Mesenchymal stem cell (in vitro differentiated cells and primary cell): Measurements from ENCODE around the gene ZNF605.
A peak's percentile ranks its signal among the peaks of the same experiment; 100 is the strongest.

Experiments
- DNase-seq: peaks from one replicate; pipeline ENCODE4 v3.0.0-alpha.2; 2013
- H2AFZ ChIP-seq: one replicate; pipeline ENCODE4 v1.6.1; 2013; ENCODE audit warnings: low read depth, mild to moderate bottlenecking, control low read depth, inconsistent platforms, low read length, moderate library complexity
- H2AK5ac ChIP-seq: 2 replicates; pipeline ENCODE4 v1.6.1; 2013; ENCODE audit warnings: low read length, moderate library complexity, mild to moderate bottlenecking, inconsistent platforms; ENCODE audit not compliant: severe bottlenecking
- H2BK120ac ChIP-seq: one replicate; pipeline ENCODE4 v1.6.1; 2013; ENCODE audit warnings: low read depth, mild to moderate bottlenecking, inconsistent platforms, low read length, moderate library complexity
- H2BK12ac ChIP-seq, 2 experiments: one replicate each; pipeline ENCODE4 v1.6.1; 2013; ENCODE audit warnings: inconsistent platforms in 2 of 2, low read length in 2 of 2, mild to moderate bottlenecking in 2 of 2, moderate library complexity in 2 of 2, control low read depth in 1 of 2
- H2BK15ac ChIP-seq: one replicate; pipeline ENCODE4 v1.6.1; 2013; ENCODE audit warnings: mild to moderate bottlenecking, low read depth, inconsistent platforms; ENCODE audit not compliant: poor library complexity, severe bottlenecking
- H2BK5ac ChIP-seq: 2 replicates; pipeline ENCODE4 v1.6.1; 2013; ENCODE audit warnings: low read depth, mild to moderate bottlenecking, low read length, control low read depth, inconsistent platforms; ENCODE audit not compliant: poor library complexity, severe bottlenecking
- H3K14ac ChIP-seq, 2 experiments: one replicate each; pipeline ENCODE4 v1.6.1; 2013; ENCODE audit warnings: inconsistent platforms in 2 of 2, low read length in 2 of 2, control low read depth in 1 of 2, mild to moderate bottlenecking in 1 of 2, moderate library complexity in 1 of 2
- H3K18ac ChIP-seq, 2 experiments: one replicate each; pipeline ENCODE4 v1.6.1; 2013; ENCODE audit warnings: inconsistent platforms in 2 of 2, low read length in 2 of 2, control low read depth in 1 of 2, low read depth in 1 of 2, mild to moderate bottlenecking in 1 of 2
- H3K23ac ChIP-seq, 2 experiments: one replicate each; pipeline ENCODE4 v1.6.1; 2013; ENCODE audit warnings: inconsistent platforms in 2 of 2, low read length in 2 of 2, mild to moderate bottlenecking in 2 of 2, moderate library complexity in 2 of 2, control low read depth in 1 of 2
- H3K27ac ChIP-seq: 2 replicates; pipeline ENCODE4 v1.5.1; 2013; ENCODE audit warnings: mild to moderate bottlenecking, moderate library complexity, low read length, control low read depth, inconsistent platforms; ENCODE audit not compliant: poor library complexity, severe bottlenecking
- H3K27me3 ChIP-seq, 2 experiments: 2 replicates each; pipeline versions ENCODE4 v1.6.1 to v1.7.0; 2013; ENCODE audit warnings: low read length in 2 of 2, mild to moderate bottlenecking in 2 of 2, moderate library complexity in 2 of 2, control low read depth in 1 of 2, inconsistent platforms in 1 of 2; ENCODE audit not compliant: control insufficient read depth in 1 of 2, insufficient read depth in 1 of 2
- H3K36me3 ChIP-seq, 2 experiments: 2 replicates each; pipeline versions ENCODE4 v1.6.1 to v1.7.0; 2013; ENCODE audit warnings: low read length in 2 of 2, control low read depth in 1 of 2, inconsistent platforms in 1 of 2, low read depth in 1 of 2, mild to moderate bottlenecking in 1 of 2; ENCODE audit not compliant: insufficient read depth in 2 of 2, control insufficient read depth in 1 of 2
- H3K4ac ChIP-seq, 2 experiments: one replicate each; pipeline ENCODE4 v1.6.1; 2013; ENCODE audit warnings: inconsistent platforms in 2 of 2, low read length in 2 of 2, mild to moderate bottlenecking in 2 of 2, moderate library complexity in 2 of 2, control low read depth in 1 of 2, low read depth in 1 of 2
- H3K4me1 ChIP-seq: 2 replicates; pipeline ENCODE4 v1.6.1; 2013; ENCODE audit warnings: low read depth, low read length, control low read depth; ENCODE audit not compliant: control insufficient read depth, insufficient read depth
- H3K4me2 ChIP-seq: 2 replicates; pipeline ENCODE4 v1.6.1; 2013; ENCODE audit warnings: low read length, mild to moderate bottlenecking, inconsistent platforms; ENCODE audit not compliant: poor library complexity, severe bottlenecking
- H3K4me3 ChIP-seq, 2 experiments: 2 replicates each; pipeline versions ENCODE4 v1.5.1 to v1.7.0; 2013; ENCODE audit warnings: low read length in 2 of 2, mild to moderate bottlenecking in 2 of 2, control low read depth in 1 of 2, low read depth in 1 of 2; ENCODE audit not compliant: insufficient read depth in 1 of 2
- H3K79me1 ChIP-seq: replicated peaks from 2 replicates; pipeline ENCODE4 v1.6.1; 2013; ENCODE audit warnings: mild to moderate bottlenecking, control low read depth, low read length, inconsistent platforms; ENCODE audit not compliant: poor library complexity, severe bottlenecking
- H3K9ac ChIP-seq: 2 replicates; pipeline ENCODE4 v1.7.0; 2013; ENCODE audit warnings: mild to moderate bottlenecking, low read length, moderate library complexity
- H3K9me3 ChIP-seq: 2 replicates; pipeline ENCODE4 v1.7.0; 2013; ENCODE audit warnings: mild to moderate bottlenecking, low read length; ENCODE audit not compliant: control insufficient read depth
- H4K8ac ChIP-seq: one replicate; pipeline ENCODE4 v1.6.1; 2013; ENCODE audit warnings: inconsistent platforms, mild to moderate bottlenecking, low read length, moderate library complexity
- H4K91ac ChIP-seq: one replicate; pipeline ENCODE4 v1.6.1; 2013; ENCODE audit warnings: mild to moderate bottlenecking, low read length, inconsistent platforms
- WGBS: methylation state at CpG from one replicate; pipeline ENCODE4 v1.1.7; 2013; ENCODE audit warnings: mixed read lengths; 5-methylcytosine and 5-hydroxymethylcytosine counted together

ZNF605 gene

GRCh38 chr12:132949936-132950837 lies 5.9 kb downstream of the ZNF605 start:
- no peak overlapping the region for H2AK5ac ChIP-seq
- H2BK120ac ChIP-seq = no peak overlapping the region
- DNase-seq = no peak
- H2AFZ ChIP-seq = no peak overlapping the region
- H4K8ac ChIP-seq = no peak overlapping the region
- WGBS = 97% methylated on average over 30 of the region's 30 CpGs
- H3K4me2 ChIP-seq = no peak overlapping the region
- no peak overlapping the region for H3K23ac ChIP-seq
- H3K14ac ChIP-seq = no peak overlapping the region
- no peak overlapping the region for H2BK5ac ChIP-seq
- H3K9me3 ChIP-seq = peaks cover 86% of the 10 kb centered on the region
- H3K4me1 ChIP-seq = peaks cover 2% of the 10 kb centered on the region
- H3K79me1 ChIP-seq = peaks cover 51% of the 10 kb centered on the region
- no peak overlapping the region for H2BK15ac ChIP-seq
- H3K27me3 ChIP-seq = no peaks in the 10 kb centered on the region
- H2BK12ac ChIP-seq = no peak overlapping the region
- no peak overlapping the region for H3K18ac ChIP-seq
- no peak overlapping the region for H3K9ac ChIP-seq
- peak overlapping the region; percentile 0 for H4K91ac ChIP-seq
- peaks cover 62 to 77% of the 10 kb centered on the region in 2 experiments for H3K36me3 ChIP-seq
- peak overlapping the region in 1 of 2 experiments; percentile 57 for H3K4me3 ChIP-seq
- no peak overlapping the region for H3K27ac ChIP-seq
- H3K4ac ChIP-seq = no peak overlapping the region

- no peak overlapping the region for H3K9ac ChIP-seq
- H3K4ac ChIP-seq = no peak overlapping the region
Measured at GRCh38 chr12:132948146-132949066, 7.7 kb downstream of the ZNF605 start.

GRCh38 chr12:132946246-132946820 lies 9.8 kb downstream of the ZNF605 start:
- Histone ChIP-seq H2AFZ (no peak overlapping the region), H3K4me3 (peak overlapping the region in 1 of 2 experiments; percentile 69), H3K79me1 (peaks cover 37% of the 10 kb centered on the region), H2BK15ac (no peak overlapping the region), H2BK5ac (no peak overlapping the region), H4K8ac (no peak overlapping the region), H3K4me1 (no peaks in the 10 kb centered on the region), H3K18ac (no peak overlapping the region), H3K36me3 (peaks cover 80 to 97% of the 10 kb centered on the region in 2 experiments), H3K14ac (no peak overlapping the region), H3K23ac (no peak overlapping the region), H2BK12ac (no peak overlapping the region), H4K91ac (no peak overlapping the region), H3K4ac (no peak overlapping the region), H3K27ac (no peak overlapping the region), H3K27me3 (no peaks in the 10 kb centered on the region), H3K4me2 (no peak overlapping the region), H2BK120ac (no peak overlapping the region), H2AK5ac (no peak overlapping the region), H3K9me3 (peaks cover 99% of the 10 kb centered on the region), H3K9ac (no peak overlapping the region)
- DNase-seq = no peak
- WGBS = 93% methylated on average over 7 of the region's 8 CpGs

More at GRCh38 chr12:132948146-132949066, 7.7 kb downstream of the ZNF605 start:
- Histone ChIP-seq H4K91ac (peak overlapping the region; percentile 20), H3K4me3 (peak overlapping the region in 1 of 2 experiments; percentile 57), H3K27ac (no peak overlapping the region), H2BK12ac (no peak overlapping the region), H3K18ac (no peak overlapping the region), H4K8ac (no peak overlapping the region), H2BK120ac (no peak overlapping the region), H3K36me3 (peaks cover 70 to 92% of the 10 kb centered on the region in 2 experiments), H3K14ac (no peak overlapping the region), H2AK5ac (no peak overlapping the region), H3K4me1 (no peaks in the 10 kb centered on the region), H2BK5ac (no peak overlapping the region), H3K79me1 (peaks cover 47% of the 10 kb centered on the region), H2BK15ac (no peak overlapping the region), H3K23ac (no peak overlapping the region), H3K27me3 (no peaks in the 10 kb centered on the region), H2AFZ (no peak overlapping the region), H3K4me2 (no peak overlapping the region), H3K9me3 (peaks cover 98% of the 10 kb centered on the region)
- 95% methylated on average over 29 of the region's 29 CpGs for WGBS
- DNase-seq = no peak
